Stimulated activated naive CD4-positive, alpha-beta T cell treated with Interleukin-2 at 50 U/mL for 16 hours (primary cell): ENCODE results near the gene DSCAM.
"Not testable (repeated sequence)": the region's sequence is repeated elsewhere in the genome, so short reads cannot be mapped to it uniquely, and the experiment has no call there.

Source experiments
- DNase-seq: peaks from one replicate; lab custom pipeline; 2025; lab: John Stamatoyannopoulos, UW

DSCAM gene

DNA sequence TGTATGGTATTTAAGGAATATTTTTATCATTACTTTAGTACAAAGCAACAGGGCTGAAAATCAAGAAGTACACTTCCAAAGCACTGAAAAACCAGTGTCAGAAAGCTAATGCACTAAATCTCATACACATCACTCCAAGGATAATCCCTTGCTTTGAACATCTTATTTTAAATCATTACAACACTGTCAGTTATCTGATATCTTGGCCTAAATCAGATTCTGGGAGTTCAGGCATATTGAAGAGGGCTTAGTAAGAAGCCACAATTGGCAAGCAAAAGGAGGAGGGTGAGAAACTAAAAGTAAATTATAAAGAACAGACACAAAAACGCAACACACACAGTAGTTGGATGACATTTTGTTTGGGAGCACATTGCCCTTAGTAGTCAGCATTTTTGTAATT, 531.3 kb downstream of the DSCAM start:
- DNase-seq, result no peak

DNA sequence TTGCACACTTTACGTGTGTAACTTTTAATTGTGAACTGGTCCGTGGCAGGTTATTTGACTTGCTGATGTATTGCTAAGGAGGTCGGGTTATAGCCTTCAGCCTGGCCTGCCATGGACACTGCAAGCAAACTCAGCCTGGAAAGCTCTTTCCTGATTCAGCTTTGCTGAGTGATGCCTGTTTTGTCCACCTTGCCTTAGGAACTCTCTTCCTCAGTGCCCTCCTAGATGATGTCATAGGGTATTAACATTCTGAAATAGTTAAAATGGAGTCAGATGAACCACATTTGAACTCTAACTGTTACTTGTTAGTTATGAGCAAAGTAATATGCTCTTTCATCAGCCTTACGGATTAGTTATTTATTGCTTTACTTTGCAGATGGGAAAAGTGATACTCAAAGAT, 533.7 kb downstream of the DSCAM start:
- no peak for DNase-seq

DNA sequence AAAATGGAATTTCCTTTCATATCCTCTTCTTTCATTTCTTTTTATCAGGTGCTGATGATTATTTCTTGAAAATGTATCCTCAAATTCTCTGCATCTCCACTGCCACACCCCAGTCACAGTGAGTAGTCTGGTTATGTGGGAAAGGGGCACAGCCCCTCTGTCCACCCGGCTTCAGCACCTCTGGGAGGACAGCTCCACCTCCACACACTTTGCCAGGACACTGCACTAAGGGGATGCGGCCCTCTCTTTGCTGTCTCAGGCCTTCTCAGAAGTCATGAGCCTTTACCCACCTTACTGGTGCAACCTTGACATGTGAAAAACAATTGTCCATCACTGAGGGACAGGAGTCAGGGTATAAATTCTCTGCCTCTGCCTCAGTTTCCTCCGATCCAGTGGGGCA, 546.7 kb downstream of the DSCAM start:
- DNase-seq, result no peak

DNA sequence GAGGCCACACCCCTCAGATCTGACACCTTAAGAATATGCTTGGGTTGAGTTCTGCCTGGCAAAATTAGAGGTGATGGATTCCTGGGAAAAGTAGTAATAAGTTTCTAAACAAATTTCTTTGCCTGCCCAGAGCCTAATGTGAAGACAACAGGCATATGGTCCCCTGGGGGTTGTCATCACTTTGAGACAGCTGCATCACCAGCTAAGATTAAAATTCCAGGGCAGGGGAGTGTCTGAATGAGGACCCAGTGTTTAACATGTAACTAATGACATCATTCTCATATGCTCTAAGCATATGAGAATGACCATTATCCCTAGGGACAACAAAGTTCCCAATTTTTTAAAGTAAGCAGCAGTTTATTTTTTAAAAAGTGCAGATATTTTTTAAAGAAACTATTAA, 547.5 kb downstream of the DSCAM start:
- DNase-seq, result no peak

DNA sequence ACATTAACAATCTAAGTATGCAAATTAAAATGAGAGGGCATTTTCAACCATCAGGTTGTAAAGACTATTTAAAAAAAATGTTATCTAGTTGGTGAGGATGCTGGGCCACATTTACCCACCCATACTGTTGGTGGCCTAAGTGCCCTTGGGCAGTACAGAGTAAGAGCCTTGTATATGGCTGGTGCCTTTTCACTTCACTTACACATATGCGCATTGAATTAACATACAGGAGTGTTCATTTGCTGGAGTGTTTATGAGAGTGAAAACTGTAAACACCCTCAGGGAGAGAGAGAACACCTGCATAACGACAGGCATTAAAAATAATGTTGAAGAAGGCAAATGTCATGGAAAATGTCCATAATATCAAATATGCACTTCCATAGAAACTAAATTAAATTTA, 552.6 kb downstream of the DSCAM start:
- no peak for DNase-seq

DNA sequence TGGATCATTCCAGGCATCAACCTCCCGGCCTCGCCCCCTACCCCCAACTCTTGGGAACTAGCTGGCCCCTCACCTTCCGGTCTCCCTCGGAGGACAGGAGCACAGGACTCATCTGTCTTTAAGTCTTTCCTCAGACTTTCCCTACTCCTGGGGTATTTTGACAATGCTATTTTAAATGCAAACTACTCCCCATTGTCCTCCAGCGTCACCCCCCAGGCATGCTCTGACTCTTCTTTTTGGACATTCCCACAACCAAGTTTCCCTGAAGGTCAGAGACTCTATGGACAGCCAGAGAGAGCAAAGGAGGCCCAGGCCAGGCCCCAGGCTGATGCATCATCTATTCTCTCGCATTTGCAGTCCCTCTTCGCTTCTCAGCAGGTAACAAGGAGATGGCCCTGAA, 555.4 kb downstream of the DSCAM start:
- no peak for DNase-seq

DNA sequence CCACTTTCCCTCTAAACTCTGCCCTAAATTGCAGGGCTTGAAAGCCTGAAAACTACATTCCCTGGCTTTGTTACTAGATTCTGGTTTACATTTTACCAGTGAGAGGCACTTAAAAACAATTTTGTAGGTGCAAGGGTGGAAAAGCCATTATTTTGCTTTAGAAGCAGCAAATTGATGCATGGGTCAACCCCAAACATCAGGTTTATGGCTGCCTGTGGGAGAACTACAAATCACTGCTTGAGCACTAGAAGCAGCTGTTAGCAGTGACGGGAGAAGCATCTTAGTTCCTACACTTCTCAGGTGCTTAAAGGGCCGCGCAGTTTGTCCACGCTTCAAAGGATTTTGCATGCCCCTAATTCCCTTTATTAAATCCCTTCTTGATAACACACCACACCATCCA, 562.5 kb downstream of the DSCAM start:
- DNase-seq, result no peak

DNA sequence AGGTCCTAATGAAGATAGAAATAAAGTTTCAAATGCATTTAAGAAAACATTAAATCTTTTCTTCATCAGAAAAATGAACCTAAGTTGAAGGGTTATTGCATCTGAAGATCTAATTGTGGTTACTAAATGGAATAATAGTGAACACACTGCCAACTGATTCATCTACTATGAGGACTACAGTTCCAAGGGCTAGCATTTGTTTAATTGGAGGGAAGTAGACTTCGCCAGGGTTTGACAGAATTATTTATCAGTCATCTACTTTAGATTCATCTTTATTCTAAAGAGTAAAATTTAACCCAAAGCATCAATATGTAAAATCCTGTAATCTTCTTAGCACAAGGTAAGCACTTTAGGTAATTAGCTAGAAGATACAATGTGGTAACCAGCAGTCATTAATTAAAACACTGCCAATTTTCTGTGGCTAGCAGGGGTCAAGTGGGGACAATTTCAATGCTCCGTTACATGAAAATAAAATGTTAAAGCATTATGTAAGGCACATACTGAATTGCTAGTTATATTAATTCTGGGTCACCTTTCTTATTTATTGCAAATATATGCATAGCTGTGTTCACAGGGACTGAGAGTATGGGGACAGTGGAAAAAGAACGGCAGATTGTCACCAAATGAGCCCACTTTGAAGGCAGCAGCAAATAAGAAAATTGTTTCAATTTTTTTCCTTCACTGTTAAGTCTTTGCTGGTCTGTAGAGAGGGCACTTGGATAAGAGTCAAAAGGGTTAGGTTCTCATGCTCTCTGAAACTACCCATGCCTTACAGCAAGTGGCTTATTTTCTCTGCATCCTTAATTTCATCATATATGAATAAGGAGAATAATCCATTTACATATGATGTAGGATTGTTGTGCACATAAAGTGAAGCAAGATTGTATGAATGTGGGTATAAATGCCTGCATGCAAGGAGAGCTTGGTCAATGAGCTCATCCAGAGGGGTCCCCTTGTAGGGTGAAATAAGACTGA, 563.8 kb downstream of the DSCAM start:
- DNase-seq, result no peak

DNA sequence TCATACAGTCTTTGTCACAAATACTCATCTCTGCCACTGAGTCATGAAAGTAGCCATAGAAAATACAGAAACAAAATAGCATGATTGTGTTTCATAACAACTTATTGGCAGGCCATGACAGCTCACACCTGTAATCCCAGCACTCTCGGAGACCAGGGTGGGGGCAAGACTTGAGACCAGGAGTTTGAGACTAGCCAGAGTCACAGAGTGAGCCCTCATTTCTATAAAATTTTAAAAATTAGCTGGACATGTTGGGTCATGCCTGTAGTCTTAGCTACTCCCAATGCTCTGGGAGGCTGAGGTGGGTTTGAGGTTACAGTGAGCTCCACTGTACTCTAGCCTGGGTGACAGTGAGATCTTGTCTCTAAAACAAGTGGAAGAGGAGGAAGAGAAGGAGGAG, 568.6 kb downstream of the DSCAM start:
- no peak for DNase-seq

DNA sequence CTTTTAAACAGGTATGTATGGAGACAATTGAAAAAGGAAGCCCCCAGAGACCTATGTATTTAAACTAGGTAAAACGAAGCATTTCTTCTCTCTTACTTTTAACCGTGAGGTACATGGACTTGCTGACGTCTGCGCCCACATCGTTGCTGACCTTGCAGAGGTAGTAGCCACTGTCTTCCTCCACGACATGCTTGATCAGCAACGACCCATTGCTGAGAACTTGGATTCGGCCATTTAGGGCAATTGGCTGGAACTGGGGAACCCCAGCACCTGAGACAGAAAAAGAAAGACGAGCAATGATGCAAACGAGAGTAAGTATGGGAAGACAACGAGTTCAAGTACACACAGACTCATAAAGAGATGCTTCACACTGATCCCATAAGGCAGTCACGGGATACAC, 571.0 kb downstream of the DSCAM start:
- DNase-seq, result no peak

DNA sequence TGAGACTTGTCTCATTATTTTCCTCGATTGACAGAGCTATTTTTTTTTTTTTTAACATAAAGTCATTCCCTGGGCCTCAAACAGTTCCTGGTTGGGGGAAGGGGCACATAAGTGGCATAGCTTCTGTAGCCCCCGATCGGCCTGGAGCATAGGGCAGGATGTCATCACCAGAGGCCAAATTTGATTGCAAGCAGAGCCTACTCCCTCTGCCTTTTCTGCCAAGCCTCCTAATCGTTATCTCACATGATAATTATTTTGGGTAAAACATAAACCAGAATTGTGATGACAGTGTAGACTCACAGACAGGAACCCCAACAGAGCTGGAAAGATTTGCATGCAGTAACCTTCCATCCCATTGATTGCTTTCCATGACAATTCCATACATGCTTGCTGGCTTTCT, 574.9 kb downstream of the DSCAM start:
- DNase-seq, result no peak

DNA sequence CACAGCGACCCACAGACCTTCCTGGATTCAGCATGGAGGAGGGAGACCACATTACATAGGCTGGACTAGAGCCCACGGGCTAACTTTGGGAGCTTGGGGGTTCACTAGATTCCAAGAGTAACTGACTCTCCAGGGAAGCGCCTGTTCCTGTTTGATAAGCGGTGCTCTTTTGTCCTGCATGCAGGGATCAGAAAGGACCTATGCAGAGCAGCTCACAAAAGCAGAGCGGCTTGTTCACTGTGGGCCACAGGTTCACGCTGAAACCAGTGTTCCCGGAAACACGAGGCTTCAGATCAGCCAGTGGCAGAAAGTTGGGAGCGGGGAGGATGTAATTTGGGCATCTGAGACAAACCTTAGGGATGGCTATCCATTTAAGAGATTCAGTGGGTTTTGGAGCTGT, 575.8 kb downstream of the DSCAM start:
- DNase-seq, result no peak

DNA sequence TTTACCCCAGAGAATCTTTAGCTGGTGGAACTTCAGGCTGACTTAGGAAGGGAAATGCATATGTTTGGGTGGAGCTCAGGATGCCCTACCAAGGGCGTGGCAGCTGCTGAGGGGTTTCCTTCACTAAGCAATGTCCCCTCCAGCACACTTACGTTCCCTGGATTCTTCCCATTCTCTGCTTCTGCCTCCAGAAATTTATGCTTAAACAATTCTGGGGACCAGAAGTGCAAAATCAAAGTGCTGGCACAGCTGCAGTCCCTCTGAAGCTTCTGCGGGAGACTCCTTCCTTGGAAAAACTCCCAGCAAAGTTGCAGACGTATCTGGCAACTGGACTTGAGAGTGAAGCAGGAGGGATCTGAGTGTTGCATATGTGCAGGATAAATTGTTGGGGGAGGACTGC, 576.9 kb downstream of the DSCAM start:
- DNase-seq, result no peak

DNA sequence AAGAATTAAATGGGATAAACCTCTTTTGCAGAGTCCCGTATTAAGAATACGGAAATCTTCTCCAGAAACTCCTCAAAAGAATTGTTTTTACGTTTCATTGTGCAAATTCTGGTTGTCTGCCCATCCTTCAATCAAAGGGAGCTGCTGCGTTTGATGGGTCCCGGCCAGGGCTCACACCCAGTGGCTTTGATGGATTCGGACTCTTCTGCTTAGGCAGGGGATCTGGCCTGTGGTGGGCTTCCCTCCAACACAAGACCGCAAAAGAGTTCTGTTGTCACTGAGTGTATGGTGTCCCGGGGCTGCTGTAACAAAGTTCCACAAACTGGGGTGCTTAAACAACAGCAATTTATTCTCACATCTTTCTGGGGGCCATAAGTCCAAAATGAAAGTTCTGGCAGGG, 577.7 kb downstream of the DSCAM start:
- DNase-seq, result no peak

DNA sequence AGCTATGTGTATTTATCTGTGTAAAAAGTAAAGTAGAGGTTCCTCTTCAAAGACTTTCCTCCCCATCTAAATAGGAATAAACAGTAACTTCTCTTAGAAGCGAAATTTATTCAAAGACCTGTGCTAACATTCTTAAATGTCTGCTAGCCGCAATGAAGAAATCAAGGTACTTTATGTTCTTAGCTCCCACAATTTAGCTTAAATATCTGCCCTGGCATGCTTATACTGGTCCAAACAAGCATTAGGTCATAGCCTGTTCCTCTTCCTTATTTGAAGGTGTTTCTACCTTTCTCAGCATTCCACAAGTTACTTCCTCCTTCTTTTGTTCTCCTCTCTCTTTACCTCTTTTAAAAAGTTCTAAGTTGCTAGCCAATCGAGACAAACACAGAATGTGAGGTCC, 588.5 kb downstream of the DSCAM start:
- not testable (repeated sequence) for DNase-seq

DNA sequence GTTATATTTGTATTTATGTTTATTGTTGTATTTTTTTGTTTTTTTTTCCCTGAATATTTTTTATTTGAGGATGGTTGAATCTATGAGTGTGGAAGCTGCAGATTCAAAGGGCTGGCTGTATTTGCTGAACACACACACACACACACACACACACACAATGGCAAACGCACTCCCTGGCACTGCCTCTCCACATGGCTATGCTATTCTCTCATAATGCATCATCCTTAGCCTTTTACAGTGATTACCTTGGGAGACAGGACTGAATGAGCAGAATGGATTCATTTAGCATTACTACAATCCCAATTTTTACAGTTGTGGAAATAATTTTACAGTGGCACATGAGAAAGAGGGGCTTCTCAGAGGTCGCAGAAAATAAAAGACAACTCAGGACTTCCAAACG, 589.6 kb downstream of the DSCAM start:
- DNase-seq, result no peak

DNA sequence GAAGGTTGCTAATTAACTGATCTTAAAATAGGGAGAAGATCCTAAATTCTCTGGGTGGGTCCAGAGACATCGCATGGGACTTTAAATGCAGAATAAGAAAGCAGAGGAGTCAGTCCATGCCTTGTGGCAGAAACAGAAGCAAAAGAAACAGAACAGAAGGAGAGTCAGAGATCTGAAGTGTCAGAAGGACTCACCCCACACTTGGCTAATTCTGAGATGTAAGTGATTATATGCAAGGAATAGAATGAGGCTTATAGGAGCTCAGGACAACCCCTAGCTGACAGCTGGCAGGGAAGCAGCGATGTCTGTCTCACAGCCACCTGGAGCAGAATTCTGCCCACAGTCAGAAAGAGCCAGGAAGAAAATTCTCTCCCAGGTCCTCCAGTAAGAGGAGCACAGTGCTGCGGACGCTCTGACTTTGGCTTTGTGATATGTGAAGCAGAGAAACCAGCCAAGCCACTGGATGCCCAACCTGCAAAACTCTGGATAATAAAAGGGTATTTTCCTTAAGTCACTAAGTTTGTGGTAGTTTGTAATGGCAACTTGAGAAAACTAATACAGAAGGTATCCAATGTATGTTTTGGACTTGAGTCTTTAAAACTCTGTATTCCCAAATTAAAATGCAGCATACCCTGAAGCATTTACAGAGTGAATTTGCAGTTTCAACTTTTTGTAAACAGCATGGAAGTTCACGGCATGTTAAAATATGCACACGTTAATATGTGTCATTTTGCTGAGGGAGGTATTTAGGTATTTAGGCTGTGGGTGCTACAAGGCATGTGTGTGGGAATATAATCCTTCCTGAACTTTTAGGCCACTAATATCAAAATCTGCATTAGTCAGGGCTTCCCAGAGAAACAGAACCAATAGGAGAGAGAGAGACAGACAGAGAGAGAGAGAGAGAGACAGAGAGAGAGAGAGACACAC, 591.2 kb downstream of the DSCAM start:
- DNase-seq, result no peak

DNA sequence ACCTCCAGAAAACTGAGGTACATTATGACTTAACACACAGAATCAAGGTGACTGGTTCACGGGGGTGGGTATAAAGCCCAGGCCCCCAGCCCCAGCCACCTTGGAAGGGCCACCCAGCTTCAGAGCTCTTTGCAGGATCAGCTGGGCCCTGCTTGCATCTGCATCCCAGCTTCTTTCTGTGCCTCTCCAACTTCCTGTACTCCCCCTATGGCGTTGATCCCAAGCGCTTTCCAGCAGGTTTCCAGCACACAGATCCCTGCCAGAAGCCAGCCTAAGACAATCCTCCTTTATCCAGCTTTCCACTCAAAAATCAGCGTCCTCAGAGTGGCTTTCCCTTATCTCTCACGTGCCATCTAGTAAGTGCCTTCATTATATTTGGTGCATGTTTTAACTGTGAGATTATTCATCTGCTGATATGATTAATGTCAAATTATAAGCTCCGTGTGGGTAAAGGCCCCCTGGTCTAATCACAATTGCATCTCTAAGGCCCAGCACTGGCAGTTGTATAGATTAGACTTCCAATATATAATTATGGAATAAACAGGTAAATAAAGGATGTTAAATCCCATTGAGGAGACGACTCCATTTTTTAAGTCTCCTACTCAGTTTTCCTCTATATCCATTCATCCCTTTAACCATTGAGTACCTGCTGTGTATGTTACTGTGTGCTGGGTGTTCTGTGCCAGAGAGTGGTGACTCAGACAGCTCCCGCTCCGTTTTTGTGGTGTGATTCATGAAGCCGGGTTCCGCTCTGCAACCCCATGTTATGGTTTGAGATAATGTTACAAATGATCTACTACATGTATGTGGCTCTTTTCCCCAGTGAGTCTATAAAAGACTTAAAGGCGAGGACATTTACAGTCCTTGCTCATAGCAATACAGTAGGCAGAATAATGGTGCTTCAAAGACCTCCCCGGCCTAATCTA, 592.2 kb downstream of the DSCAM start:
- no peak for DNase-seq

DNA sequence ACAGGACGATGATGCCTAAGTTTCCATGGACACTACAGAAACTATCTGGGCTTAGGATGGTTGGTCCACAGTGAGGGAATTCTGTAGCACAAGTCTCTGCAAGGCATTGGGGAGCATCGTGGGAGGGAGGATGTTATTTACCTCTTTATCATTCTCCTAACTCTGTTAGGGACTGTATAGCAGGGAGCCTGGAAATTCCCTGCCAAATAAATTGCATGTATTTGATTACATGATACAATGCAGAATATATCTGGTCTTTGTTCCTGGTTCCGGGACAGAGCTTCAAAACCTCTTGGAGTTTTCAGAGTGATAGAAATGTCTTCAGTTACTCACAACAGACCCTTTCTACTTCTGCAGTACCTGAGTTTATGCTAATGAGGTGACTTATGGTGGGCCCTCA, 593.8 kb downstream of the DSCAM start:
- DNase-seq, result no peak

DNA sequence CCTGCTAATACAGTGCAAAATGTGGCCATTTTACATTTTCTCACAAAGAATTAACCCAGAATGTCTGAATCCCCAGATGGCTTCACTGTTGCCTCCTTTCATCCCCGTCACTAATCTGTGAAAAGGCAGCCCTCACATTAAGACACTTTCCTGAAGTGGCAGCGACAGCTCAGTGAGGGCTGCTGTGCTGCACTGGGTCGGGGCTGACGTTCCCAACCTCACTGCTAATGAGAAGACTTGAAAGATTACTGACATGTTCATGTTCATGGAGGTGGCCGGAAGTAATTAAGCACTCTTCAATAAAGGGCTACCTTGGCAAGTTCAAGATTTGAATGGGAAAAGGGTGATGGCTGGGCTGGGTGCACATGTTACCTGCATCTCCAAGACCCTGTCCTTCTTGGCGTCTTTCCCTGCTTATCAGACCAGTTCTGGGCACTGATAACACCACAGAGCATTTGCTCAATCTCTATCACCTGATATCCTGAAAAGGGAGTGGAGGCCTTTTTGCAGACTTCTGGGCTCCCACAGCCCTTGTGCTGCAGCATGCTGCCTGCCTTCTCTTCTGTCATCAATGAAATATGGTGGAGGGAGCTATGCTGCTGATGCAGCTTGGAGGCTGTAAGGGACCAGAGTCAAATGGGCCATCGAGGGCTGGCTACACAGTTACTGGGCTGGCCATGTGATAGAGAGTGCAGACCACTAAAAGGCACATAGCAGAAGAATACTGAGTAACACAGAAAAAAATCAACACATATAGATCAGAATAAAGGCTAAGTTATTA, 596.3 kb downstream of the DSCAM start:
- DNase-seq, result no peak

DNA sequence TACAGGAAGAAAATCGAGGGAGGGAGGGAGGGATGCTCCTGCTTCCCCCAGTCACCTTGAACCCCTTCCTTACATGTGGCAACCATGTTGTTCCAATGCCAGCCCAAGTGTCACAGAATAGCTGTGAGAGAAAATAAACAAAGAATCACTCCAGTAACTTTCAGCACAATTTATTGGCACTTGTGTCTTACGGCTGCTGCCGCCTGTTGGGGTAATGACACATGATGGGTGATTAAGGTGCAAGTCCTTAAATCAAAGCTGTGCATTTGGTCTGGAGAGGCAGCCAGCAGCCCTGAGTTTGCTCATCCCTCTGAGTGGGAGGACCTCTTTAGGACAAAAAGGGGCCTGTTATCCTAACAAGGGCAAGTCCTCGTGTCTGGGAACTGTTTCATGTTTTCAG, 602.0 kb downstream of the DSCAM start:
- DNase-seq, result no peak
